DND-41 (cell line): ENCODE results near the gene ATXN1.

Experiments used
- ATAC-seq: fragments of 200-7000 bp; cut with Tn5 transposase; 3 replicates; pipeline ENCODE4 v1.9.1; 2021; ENCODE audit warnings: low read depth; ENCODE audit not compliant: insufficient read depth
- DNase-seq: peaks from one replicate; pipeline ENCODE4 v3.0.0-alpha.2; 2020
- H2AFZ ChIP-seq: 2 replicates; pipeline ENCODE4 v1.6.0; 2012; ENCODE audit warnings: low read depth, low read length
- H3K27ac ChIP-seq: 2 replicates; pipeline ENCODE4 v1.5.1; 2012; ENCODE audit warnings: low read length, inconsistent platforms
- H3K27me3 ChIP-seq: fragments of 200-600 bp; sonication (generic); 2 replicates; pipeline ENCODE4 v1.6.0; 2012; ENCODE audit warnings: low read length, mild to moderate bottlenecking, inconsistent platforms; ENCODE audit not compliant: insufficient read depth, poor library complexity
- H3K36me3 ChIP-seq: 2 replicates; pipeline ENCODE4 v1.5.1; 2012; ENCODE audit warnings: low read length, inconsistent platforms; ENCODE audit not compliant: insufficient read depth
- H3K4me1 ChIP-seq: 2 replicates; pipeline ENCODE4 v1.5.1; 2012; ENCODE audit warnings: mild to moderate bottlenecking, low read length; ENCODE audit not compliant: insufficient read depth
- H3K4me2 ChIP-seq: 2 replicates; pipeline ENCODE4 v1.6.0; 2012; ENCODE audit warnings: mild to moderate bottlenecking, moderate library complexity, low read length, inconsistent platforms; ENCODE audit not compliant: insufficient read depth
- H3K4me3 ChIP-seq, 2 experiments: fragments of 200-600 bp in 1 of 2; shearing (Covaris generic) in 1 of 2; 2 replicates each; pipeline ENCODE4 v1.5.1; 2012 to 2016; ENCODE audit warnings: inconsistent platforms in 2 of 2, low read length in 2 of 2, mild to moderate bottlenecking in 2 of 2, low read depth in 1 of 2, moderate library complexity in 1 of 2
- H3K79me2 ChIP-seq: 2 replicates; pipeline ENCODE4 v1.6.0; 2012; ENCODE audit warnings: low read length, inconsistent platforms; ENCODE audit not compliant: insufficient read depth
- H3K9ac ChIP-seq: 2 replicates; pipeline ENCODE4 v1.6.0; 2012; ENCODE audit warnings: low read depth, mild to moderate bottlenecking, inconsistent platforms, low read length, moderate library complexity
- H3K9me3 ChIP-seq: 2 replicates; pipeline ENCODE4 v1.5.1; 2012; ENCODE audit warnings: low read length, moderate library complexity, mild to moderate bottlenecking, inconsistent platforms; ENCODE audit not compliant: insufficient read depth, severe bottlenecking
- H4K20me1 ChIP-seq: 2 replicates; pipeline ENCODE4 v1.6.0; 2012; ENCODE audit warnings: low read length; ENCODE audit not compliant: insufficient read depth
- CTCF ChIP-seq: IDR thresholded peaks from 2 replicates; pipeline ENCODE4 v1.5.1; 2012; ENCODE audit warnings: borderline replicate concordance, low read length, moderate library complexity, mild to moderate bottlenecking; ENCODE audit not compliant: poor library complexity, severe bottlenecking; ENCODE audit errors: extremely low read depth
- EZH2 ChIP-seq: IDR thresholded peaks from 3 replicates; pipeline ENCODE4 v1.6.1; 2012; ENCODE audit warnings: borderline replicate concordance, low read depth, mild to moderate bottlenecking, moderate library complexity, low read length, inconsistent platforms; ENCODE audit not compliant: severe bottlenecking

Gene ATXN1

GRCh38 chr6:16736856-16737775 is 24.1 kb downstream of the ATXN1 start:
- Histone ChIP-seq H4K20me1 (no peaks in the 10 kb centered on the region), H3K27me3 (no peaks in the 10 kb centered on the region), H3K4me2 (no peak overlapping the region), H3K36me3 (no peaks in the 10 kb centered on the region), H3K4me1 (no peaks in the 10 kb centered on the region), H3K27ac (no peak overlapping the region), H3K9ac (no peak overlapping the region), H3K9me3 (no peaks in the 10 kb centered on the region), H3K4me3 (no peak overlapping the region), H2AFZ (no peak overlapping the region), H3K79me2 (no peaks in the 10 kb centered on the region)
- DNase-seq (no peak), ATAC-seq (no peak)
- TF ChIP-seq EZH2 (no peak), CTCF (no peak)

GRCh38 chr6:16735014-16735413 is 26.2 kb downstream of the ATXN1 start:
- H4K20me1 ChIP-seq, result no peaks in the 10 kb centered on the region
- TF ChIP-seq EZH2, result no peak
- TF ChIP-seq CTCF, result no peak
- H3K9me3 ChIP-seq, result no peaks in the 10 kb centered on the region
- ATAC-seq (no peak), DNase-seq (no peak)
- no peaks in the 10 kb centered on the region for H3K4me1 ChIP-seq
- no peak overlapping the region for H3K27ac ChIP-seq
- no peak overlapping the region for H3K4me2 ChIP-seq
- H3K36me3 ChIP-seq, result no peaks in the 10 kb centered on the region
- no peaks in the 10 kb centered on the region for H3K27me3 ChIP-seq
- H3K79me2 ChIP-seq, result no peaks in the 10 kb centered on the region
- H2AFZ ChIP-seq, result no peak overlapping the region
- H3K4me3 ChIP-seq, result no peak overlapping the region
- no peak overlapping the region for H3K9ac ChIP-seq

- DNase-seq, result no peak
- Histone ChIP-seq H2AFZ (no peak overlapping the region), H4K20me1 (no peaks in the 10 kb centered on the region), H3K27ac (no peak overlapping the region), H3K4me2 (no peak overlapping the region), H3K4me3 (no peak overlapping the region), H3K79me2 (no peaks in the 10 kb centered on the region), H3K9me3 (no peaks in the 10 kb centered on the region), H3K36me3 (no peaks in the 10 kb centered on the region), H3K4me1 (no peaks in the 10 kb centered on the region), H3K9ac (no peak overlapping the region), H3K27me3 (no peaks in the 10 kb centered on the region)
- no peak for ATAC-seq
- TF ChIP-seq EZH2 (no peak), CTCF (no peak)
Measured at GRCh38 chr6:16733085-16733484, 28.2 kb downstream of the ATXN1 start.
